Neural cell (in vitro differentiated cells): Measurements from ENCODE around the gene PREP. TPM values are rescaled to one million over a fixed set of nuclear protein-coding genes. Genes with fewer than 3 reads are reported as not detected.

Experiments
- H2AFZ ChIP-seq: fragments of 200-600, 300-800 bp; sonication (generic), shearing (Covaris generic); 2 replicates; pipeline ENCODE4 v1.6.0; 2014; ENCODE audit warnings: low read depth, mild to moderate bottlenecking, antibody characterized with exemption, low read length, moderate library complexity
- H3F3A ChIP-seq: fragments of 200-600 bp; shearing (Covaris generic); 2 replicates; pipeline ENCODE4 v1.6.1; 2016; ENCODE audit warnings: mild to moderate bottlenecking, moderate library complexity, mixed read lengths, antibody characterized with exemption, low read length; ENCODE audit not compliant: insufficient read depth, poor library complexity, severe bottlenecking
- H3K27ac ChIP-seq: fragments of 200-600, 300-800 bp; sonication (generic), shearing (Covaris generic); 2 replicates; pipeline ENCODE4 v1.5.1; 2014; ENCODE audit warnings: mild to moderate bottlenecking, low read length, moderate library complexity
- H3K27me3 ChIP-seq: fragments of 300-800, 200-600 bp; sonication (generic), shearing (Covaris generic); 2 replicates; pipeline ENCODE4 v1.6.0; 2014; ENCODE audit warnings: mild to moderate bottlenecking, low read depth, low read length, moderate library complexity; ENCODE audit not compliant: insufficient read depth
- H3K36me3 ChIP-seq: fragments of 300-800, 200-600 bp; sonication (generic), shearing (Covaris generic); 2 replicates; pipeline ENCODE4 v1.5.1; 2014; ENCODE audit warnings: mild to moderate bottlenecking, antibody characterized with exemption, low read length, moderate library complexity; ENCODE audit not compliant: insufficient read depth
- H3K4me2 ChIP-seq: fragments of 300-800, 200-600 bp; sonication (generic), shearing (Covaris generic); 2 replicates; pipeline ENCODE4 v1.6.0; 2014; ENCODE audit warnings: mild to moderate bottlenecking, low read length
- H3K4me3 ChIP-seq: fragments of 300-800, 200-600 bp; sonication (generic), shearing (Covaris generic); 2 replicates; pipeline ENCODE4 v1.5.1; 2014; ENCODE audit warnings: mild to moderate bottlenecking, low read length, moderate library complexity
- H3K79me2 ChIP-seq: fragments of 200-600 bp; shearing (Covaris generic); replicated peaks from 2 replicates; pipeline ENCODE4 v1.6.0; 2014; ENCODE audit warnings: mild to moderate bottlenecking, low read length, moderate library complexity; ENCODE audit not compliant: insufficient read depth
- H3K9ac ChIP-seq: fragments of 300-800, 200-600 bp; sonication (generic), shearing (Covaris generic); 2 replicates; pipeline ENCODE4 v1.6.1; 2016; ENCODE audit warnings: mild to moderate bottlenecking, low read length, mixed read lengths
- H3K9me2 ChIP-seq: fragments of 200-600 bp; shearing (Covaris generic); 2 replicates; pipeline ENCODE4 v1.6.1; 2016; ENCODE audit warnings: mild to moderate bottlenecking, low read length, mixed read lengths; ENCODE audit not compliant: insufficient read depth
- H3K9me3 ChIP-seq: fragments of 200-600, 300-800 bp; sonication (generic), shearing (Covaris generic); 2 replicates; pipeline ENCODE4 v1.6.1; 2016; ENCODE audit warnings: mild to moderate bottlenecking, mixed run types, low read length, moderate library complexity, mixed read lengths
- H4K20me1 ChIP-seq: fragments of 200-600 bp; shearing (Covaris generic); 2 replicates; pipeline ENCODE4 v1.6.1; 2016; ENCODE audit warnings: mild to moderate bottlenecking, mixed run types; ENCODE audit not compliant: insufficient read depth
- CTCF ChIP-seq: fragments of 450-650 bp; IDR thresholded peaks from 2 replicates; pipeline ENCODE4 v1.5.1; 2014; ENCODE audit warnings: antibody characterized with exemption, mild to moderate bottlenecking, moderate library complexity; ENCODE audit not compliant: poor library complexity, severe bottlenecking
- EP300 ChIP-seq: fragments of 450-650 bp; conservative IDR thresholded peaks from 2 replicates; pipeline ENCODE4 v1.6.1; 2014; ENCODE audit warnings: antibody characterized with exemption, mild to moderate bottlenecking, moderate library complexity; ENCODE audit not compliant: poor library complexity, severe bottlenecking
- EZH2 ChIP-seq: fragments of 200-600, 300-800 bp; shearing (Covaris generic), sonication (generic); IDR thresholded peaks from 2 replicates; pipeline ENCODE4 v1.6.1; 2014; ENCODE audit warnings: antibody characterized with exemption, low read length, borderline replicate concordance, mild to moderate bottlenecking; ENCODE audit not compliant: insufficient read depth, poor library complexity, severe bottlenecking
- MXI1 ChIP-seq: fragments of 450-650 bp; conservative IDR thresholded peaks from 2 replicates; pipeline ENCODE4 v1.6.1; 2014; ENCODE audit warnings: antibody characterized with exemption, mild to moderate bottlenecking; ENCODE audit not compliant: poor library complexity, severe bottlenecking
- POLR2AphosphoS5 ChIP-seq: IDR thresholded peaks from 2 replicates; pipeline ENCODE4 v1.6.1; 2012
- RAD21 ChIP-seq: fragments of 450-650 bp; conservative IDR thresholded peaks from 2 replicates; pipeline ENCODE4 v1.6.1; 2014; ENCODE audit warnings: antibody characterized with exemption, mild to moderate bottlenecking, moderate library complexity
- REST ChIP-seq: IDR thresholded peaks from 2 replicates; pipeline ENCODE4 v1.6.1; 2012; ENCODE audit warnings: borderline replicate concordance
- SMC3 ChIP-seq: fragments of 450-650 bp; conservative IDR thresholded peaks from 2 replicates; pipeline ENCODE4 v1.6.1; 2014; ENCODE audit warnings: antibody characterized with exemption, mild to moderate bottlenecking, moderate library complexity; ENCODE audit not compliant: poor library complexity
- TAF1 ChIP-seq: IDR thresholded peaks from 2 replicates; pipeline ENCODE4 v1.6.1; 2012; ENCODE audit warnings: low read depth
- polyA plus RNA-seq: library from polyadenylated mRNA; depleted of rRNA; stranded (reverse); fragments of >200 nt; gene quantifications from 2 replicates; pipeline ENCODE4 v1.2.3, GENCODE V29; 2014

The PREP gene
- polyA plus RNA-seq, 1 donor from 2014 or later: 24.5 TPM

DNA sequence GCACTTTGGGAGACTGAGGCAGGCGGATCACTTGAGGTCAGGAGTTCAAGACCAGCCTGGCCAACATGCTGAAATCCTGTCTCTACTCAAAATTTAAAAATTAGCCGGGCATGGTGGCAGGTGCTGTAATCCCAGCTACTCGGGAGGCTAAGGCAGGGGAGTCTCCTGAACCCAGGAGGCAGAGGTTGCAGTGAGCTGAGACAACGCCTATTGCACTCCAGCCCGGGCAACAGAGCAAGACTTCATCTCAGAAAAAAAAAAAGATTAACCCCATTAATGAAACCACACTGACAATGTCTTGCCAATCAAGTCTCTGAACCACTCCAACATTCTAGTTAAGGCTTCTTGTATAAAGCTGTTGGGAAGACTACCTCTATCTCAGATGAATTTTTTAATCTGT, 4.0 kb downstream of the PREP start:
- Histone ChIP-seq H3K9me3 (no peaks in the 10 kb centered on the region), H3K36me3 (no peaks in the 10 kb centered on the region), H3K27ac (no peak overlapping the region), H3K4me2 (no peak overlapping the region), H3K27me3 (peaks cover 9% of the 10 kb centered on the region), H4K20me1 (no peaks in the 10 kb centered on the region), H3K79me2 (peaks cover 25% of the 10 kb centered on the region), H2AFZ (no peak overlapping the region), H3K4me3 (no peak overlapping the region), H3K9me2 (no peaks in the 10 kb centered on the region), H3K9ac (no peak overlapping the region), H3F3A (no peaks in the 10 kb centered on the region)
- TF ChIP-seq MXI1: no peak
- TF ChIP-seq EP300: no peak
- no peak for TF ChIP-seq CTCF
- TF ChIP-seq SMC3: no peak
- no peak for TF ChIP-seq TAF1
- TF ChIP-seq POLR2AphosphoS5: no peak
- TF ChIP-seq EZH2: no peak
- no peak for TF ChIP-seq REST
- no peak for TF ChIP-seq RAD21

DNA sequence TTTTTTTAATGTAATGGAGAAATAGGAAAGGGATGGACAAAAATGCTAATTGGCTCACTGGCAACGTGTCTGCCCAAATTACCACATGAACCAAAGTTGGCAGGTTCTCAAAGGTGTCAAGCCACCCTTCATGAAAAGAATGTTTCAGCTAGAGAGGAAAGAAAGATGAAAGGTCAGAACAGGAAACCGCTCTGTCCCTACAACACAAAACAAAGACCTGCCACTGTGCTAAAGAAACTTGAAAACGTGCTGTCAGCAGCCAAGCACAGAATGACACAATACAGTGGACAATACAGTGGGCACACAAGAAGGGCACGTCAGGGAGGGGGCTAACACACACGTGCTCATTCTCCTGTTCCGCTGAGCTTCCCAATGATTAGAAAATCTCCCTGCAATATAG, 4.9 kb downstream of the PREP start:
- Histone ChIP-seq H3K27me3 (peaks cover 9% of the 10 kb centered on the region), H3K27ac (no peak overlapping the region), H3K4me3 (no peak overlapping the region), H2AFZ (no peak overlapping the region), H3F3A (no peaks in the 10 kb centered on the region), H3K9me3 (no peaks in the 10 kb centered on the region), H3K79me2 (peaks cover 25% of the 10 kb centered on the region), H4K20me1 (no peaks in the 10 kb centered on the region), H3K9ac (no peak overlapping the region), H3K36me3 (no peaks in the 10 kb centered on the region), H3K4me2 (no peak overlapping the region), H3K9me2 (no peaks in the 10 kb centered on the region)
- TF ChIP-seq TAF1 (no peak), EZH2 (no peak), MXI1 (no peak), SMC3 (no peak), POLR2AphosphoS5 (no peak), CTCF (no peak), EP300 (no peak), REST (no peak), RAD21 (no peak)
